ENCODE results near the gene TANC1.

DNA sequence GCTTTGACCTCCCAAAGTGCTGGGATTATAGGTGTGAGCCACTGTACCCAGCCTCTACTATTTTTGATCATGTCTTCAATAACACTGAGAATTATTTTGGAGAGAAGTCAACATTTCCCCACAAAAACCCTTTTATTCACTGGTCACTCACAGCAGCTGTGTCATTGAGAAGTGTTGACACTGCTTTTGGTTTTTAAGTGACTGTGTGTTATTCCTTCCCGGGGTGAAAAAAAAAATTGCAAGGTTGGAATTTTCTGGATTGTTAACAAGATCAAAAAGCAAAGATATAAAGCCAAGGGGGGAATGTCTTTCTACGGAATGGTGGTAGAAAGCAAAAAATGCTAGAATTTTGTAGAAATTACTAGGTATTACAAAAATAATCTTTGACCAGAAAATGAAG, 61.5 kb downstream of the TANC1 start:
- TF ChIP-seq, protein P1, sequence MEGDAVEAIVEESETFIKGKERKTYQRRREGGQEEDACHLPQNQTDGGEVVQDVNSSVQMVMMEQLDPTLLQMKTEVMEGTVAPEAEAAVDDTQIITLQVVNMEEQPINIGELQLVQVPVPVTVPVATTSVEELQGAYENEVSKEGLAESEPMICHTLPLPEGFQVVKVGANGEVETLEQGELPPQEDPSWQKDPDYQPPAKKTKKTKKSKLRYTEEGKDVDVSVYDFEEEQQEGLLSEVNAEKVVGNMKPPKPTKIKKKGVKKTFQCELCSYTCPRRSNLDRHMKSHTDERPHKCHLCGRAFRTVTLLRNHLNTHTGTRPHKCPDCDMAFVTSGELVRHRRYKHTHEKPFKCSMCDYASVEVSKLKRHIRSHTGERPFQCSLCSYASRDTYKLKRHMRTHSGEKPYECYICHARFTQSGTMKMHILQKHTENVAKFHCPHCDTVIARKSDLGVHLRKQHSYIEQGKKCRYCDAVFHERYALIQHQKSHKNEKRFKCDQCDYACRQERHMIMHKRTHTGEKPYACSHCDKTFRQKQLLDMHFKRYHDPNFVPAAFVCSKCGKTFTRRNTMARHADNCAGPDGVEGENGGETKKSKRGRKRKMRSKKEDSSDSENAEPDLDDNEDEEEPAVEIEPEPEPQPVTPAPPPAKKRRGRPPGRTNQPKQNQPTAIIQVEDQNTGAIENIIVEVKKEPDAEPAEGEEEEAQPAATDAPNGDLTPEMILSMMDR (IDR thresholded peaks at IDR 0.05; ENCODE audit: borderline replicate concordance, extremely low read depth, low read length, poor library complexity, severe bottlenecking), result no peak
- no peak for TF ChIP-seq EZH2 (IDR thresholded peaks at IDR 0.05; ENCODE audit: borderline replicate concordance, low read depth, low read length, severe bottlenecking)

Data from DND-41 (cell line).